Uterus (tissue), 2 donors: ENCODE data around the gene TAT.

ENCODE experiments used
- CTCF ChIP-seq, 4 experiments: fragments of 200-600 bp in 2 of 4; fragments of 450-650 bp in 2 of 4; sonication (generic) in 2 of 4; IDR thresholded peaks; one replicate each; pipeline ENCODE4 v1.5.1; 2016 to 2019; ENCODE audit warnings: antibody characterized with exemption in 4 of 4, mild to moderate bottlenecking in 2 of 4, moderate library complexity in 1 of 4
- POLR2A ChIP-seq, 2 donors: fragments of 450-650 bp; IDR thresholded peaks; one replicate each; pipeline ENCODE4 v1.6.1; 2016; ENCODE audit warnings: antibody characterized with exemption in 2 of 2, mild to moderate bottlenecking in 1 of 2, moderate library complexity in 1 of 2

- TF ChIP-seq CTCF (IDR thresholded peaks at IDR 0.05) = peak in 2 of 4 experiments; percentile 8 to 22
- TF ChIP-seq POLR2A (IDR thresholded peaks at IDR 0.05) = no peak
Measured at GRCh38 chr16:71542377-71542776, 34.5 kb downstream of the TAT start.
